ENCODE data around the gene AGBL5.

The AGBL5 gene

DNA sequence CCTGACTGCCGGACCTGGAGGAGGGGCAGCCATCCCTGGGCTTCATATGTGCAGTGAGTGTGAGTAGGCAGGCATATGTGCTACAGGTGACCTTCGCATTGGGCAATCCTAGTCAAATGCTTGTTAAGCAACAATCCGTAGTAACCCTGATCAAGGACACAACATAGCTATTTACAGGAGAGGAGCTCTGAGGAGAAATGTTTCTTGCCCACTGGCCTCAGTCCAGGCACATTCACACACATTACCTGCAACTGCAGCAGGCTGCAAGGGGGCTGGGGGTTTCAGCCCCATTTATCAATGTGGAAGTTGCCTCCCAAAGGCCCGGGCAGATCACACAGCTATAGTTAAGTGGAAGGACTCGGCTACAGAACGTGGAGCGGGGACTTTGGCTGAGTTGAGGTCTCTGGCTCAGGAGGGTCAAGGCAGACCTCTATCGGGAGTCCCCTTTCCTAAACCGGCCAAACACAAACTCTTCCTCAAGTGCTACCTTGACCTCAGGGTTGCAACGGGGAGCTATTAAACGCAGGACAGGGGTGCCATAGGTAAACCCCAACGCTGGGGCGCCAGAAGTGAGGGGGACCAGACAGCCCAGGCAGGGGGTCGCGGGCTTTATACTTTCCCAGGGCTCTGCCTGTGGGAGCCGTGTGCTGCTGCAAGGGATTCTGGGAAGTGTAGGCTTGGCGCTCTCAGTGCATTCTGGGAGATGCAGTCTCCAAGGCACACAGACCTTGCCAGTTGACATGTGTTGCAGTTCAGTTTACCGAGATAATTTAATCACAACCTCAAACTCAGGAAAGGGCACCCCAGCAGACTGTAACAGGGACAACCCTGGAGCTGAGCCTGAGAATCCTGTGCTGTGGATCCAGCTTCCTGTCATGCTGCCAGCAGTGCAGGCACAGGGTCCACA is 44.5 kb downstream of the AGBL5 start:
- ChIA-PET CTCF (interaction anchor here (1.0 to 11.8 kb wide), 18 partner anchors 8 to 206 kb away, joined by 3 to 217 read pairs (median 6); partner anchors contain the start of genes DNAJC5G, KHK, OST4 and TRIM54), POLR2A (no interaction called here)
- TF ChIP-seq CTCF (IDR thresholded peaks at IDR 0.05; ENCODE audit: insufficient read depth, low read length, missing control alignments): no peak
- H3K4me3 ChIP-seq (ENCODE audit: low read depth, low read length): peak overlapping the region; percentile 23
- DNase-seq (ENCODE audit: low read depth, low spot score): no peak

- TF ChIP-seq CTCF (IDR thresholded peaks at IDR 0.05; ENCODE audit: insufficient read depth, low read length, missing control alignments): no peak
- ChIA-PET POLR2A (no interaction called here), CTCF (interaction anchor here (1.0 to 11.8 kb wide), 25 partner anchors 9 to 206 kb away, joined by 3 to 217 read pairs (median 7); partner anchors contain the start of genes CAD, DNAJC5G, KHK and OST4)
- DNase-seq (ENCODE audit: low read depth, low spot score): no peak
- no peak overlapping the region for H3K4me3 ChIP-seq (ENCODE audit: low read depth, low read length)
Observed at GRCh38 chr2:27096748-27097297, 45.4 kb downstream of the AGBL5 start.

- CTCF ChIA-PET: interaction anchor here (1.0 to 11.8 kb wide), 21 partner anchors 8 to 205 kb away, joined by 3 to 217 read pairs (median 11); partner anchors contain the start of genes CAD, DNAJC5G, KHK and TRIM54
- POLR2A ChIA-PET: no interaction called here
- no peak overlapping the region for H3K4me3 ChIP-seq (ENCODE audit: low read depth, low read length)
- DNase-seq (ENCODE audit: low read depth, low spot score): no peak
- TF ChIP-seq CTCF (IDR thresholded peaks at IDR 0.05; ENCODE audit: insufficient read depth, low read length, missing control alignments): no peak
Observed at GRCh38 chr2:27097341-27097740, 45.9 kb downstream of the AGBL5 start.

DNA sequence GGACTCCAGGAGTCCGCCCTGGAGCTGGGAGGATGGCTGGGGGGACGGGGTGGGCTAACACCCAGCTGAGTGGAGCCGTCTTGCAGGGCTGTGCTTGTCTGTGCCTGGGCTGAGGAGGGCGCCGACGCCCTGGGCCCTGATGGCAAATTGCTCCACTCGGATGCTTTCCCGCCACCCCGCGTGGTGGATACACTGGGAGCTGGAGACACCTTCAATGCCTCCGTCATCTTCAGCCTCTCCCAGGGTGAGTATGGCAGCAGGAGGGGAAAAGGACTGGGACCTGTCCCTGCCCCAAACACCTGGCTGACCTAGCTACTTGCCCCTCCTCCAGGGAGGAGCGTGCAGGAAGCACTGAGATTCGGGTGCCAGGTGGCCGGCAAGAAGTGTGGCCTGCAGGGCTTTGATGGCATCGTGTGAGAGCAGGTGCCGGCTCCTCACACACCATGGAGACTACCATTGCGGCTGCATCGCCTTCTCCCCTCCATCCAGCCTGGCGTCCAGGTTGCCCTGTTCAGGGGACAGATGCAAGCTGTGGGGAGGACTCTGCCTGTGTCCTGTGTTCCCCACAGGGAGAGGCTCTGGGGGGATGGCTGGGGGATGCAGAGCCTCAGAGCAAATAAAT is 48.0 kb downstream of the AGBL5 start:
- ChIA-PET POLR2A (no interaction called here), CTCF (interaction anchor here (0.7 to 11.8 kb wide), 27 partner anchors 9 to 253 kb away, joined by 3 to 217 read pairs (median 5); partner anchors contain the start of genes ABHD1, CAD, DNAJC5G and TRIM54)
- no peak overlapping the region for H3K4me3 ChIP-seq (ENCODE audit: low read depth, low read length)
- DNase-seq (ENCODE audit: low read depth, low spot score): no peak
- TF ChIP-seq CTCF (IDR thresholded peaks at IDR 0.05; ENCODE audit: insufficient read depth, low read length, missing control alignments): no peak

DNA sequence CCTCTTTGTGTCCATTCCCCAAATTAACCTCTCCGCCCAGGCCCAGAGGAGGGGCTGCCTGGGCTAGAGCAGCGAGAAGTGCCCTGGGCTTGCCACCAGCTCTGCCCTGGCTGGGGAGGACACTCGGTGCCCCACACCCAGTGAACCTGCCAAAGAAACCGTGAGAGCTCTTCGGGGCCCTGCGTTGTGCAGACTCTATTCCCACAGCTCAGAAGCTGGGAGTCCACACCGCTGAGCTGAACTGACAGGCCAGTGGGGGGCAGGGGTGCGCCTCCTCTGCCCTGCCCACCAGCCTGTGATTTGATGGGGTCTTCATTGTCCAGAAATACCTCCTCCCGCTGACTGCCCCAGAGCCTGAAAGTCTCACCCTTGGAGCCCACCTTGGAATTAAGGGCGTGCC is 48.6 kb downstream of the AGBL5 start:
- DNase-seq (ENCODE audit: low read depth, low spot score): no peak
- no peak for TF ChIP-seq CTCF (IDR thresholded peaks at IDR 0.05; ENCODE audit: insufficient read depth, low read length, missing control alignments)
- POLR2A ChIA-PET: no interaction called here
- CTCF ChIA-PET: interaction anchor here (0.6 to 11.8 kb wide), 18 partner anchors 11 to 212 kb away, joined by 3 to 217 read pairs (median 8); partner anchors contain the start of genes ABHD1, CAD, DNAJC5G and TRIM54
- no peak overlapping the region for H3K4me3 ChIP-seq (ENCODE audit: low read depth, low read length)

Measured in AG04449 (cell line).